Lung (tissue), 12 donors: ENCODE data around the gene FDXACB1. TPM values are rescaled to one million over a fixed set of nuclear protein-coding genes. Genes with fewer than 3 reads are reported as not detected.

Experiments
- ATAC-seq: fragments of 200-7000 bp; cut with Tn5 transposase; one replicate; pipeline ENCODE4 v1.9.1; 2020; ENCODE audit warnings: moderate number of reproducible peaks; ENCODE audit not compliant: insufficient read depth, low FRiP score
- DNase-seq, 3 donors: peaks; one replicate each; pipeline ENCODE4 v3.0.0-alpha.2; 2013 to 2017
- H3K27ac ChIP-seq, 2 donors: one replicate each; pipeline ENCODE4 v1.5.1; 2013; ENCODE audit warnings: mild to moderate bottlenecking in 2 of 2, moderate library complexity in 2 of 2, control low read depth in 1 of 2, inconsistent platforms in 1 of 2, low read depth in 1 of 2, low read length in 1 of 2
- H3K27me3 ChIP-seq, 3 donors: one replicate each; pipeline ENCODE4 v1.5.1; 2013; ENCODE audit warnings: low read length in 2 of 3; ENCODE audit not compliant: control insufficient read depth in 3 of 3, insufficient read depth in 3 of 3
- H3K36me3 ChIP-seq, 4 donors: one replicate each; pipeline ENCODE4 v1.5.1; 2013; ENCODE audit warnings: low read length in 4 of 4, mild to moderate bottlenecking in 1 of 4, moderate library complexity in 1 of 4; ENCODE audit not compliant: control insufficient read depth in 4 of 4, insufficient read depth in 4 of 4
- H3K4me1 ChIP-seq, 5 donors: one replicate each; pipeline ENCODE4 v1.5.1; 2013; ENCODE audit warnings: low read length in 5 of 5, mild to moderate bottlenecking in 2 of 5, moderate library complexity in 1 of 5; ENCODE audit not compliant: control insufficient read depth in 5 of 5, insufficient read depth in 5 of 5
- H3K4me3 ChIP-seq: one replicate; pipeline ENCODE4 v1.5.1; 2013; ENCODE audit warnings: mild to moderate bottlenecking, control low read depth, moderate library complexity
- H3K9ac ChIP-seq, 2 donors: one replicate each; pipeline ENCODE4 v1.5.1; 2013; ENCODE audit warnings: low read length in 2 of 2, control low read depth in 1 of 2; ENCODE audit not compliant: insufficient read depth in 1 of 2
- H3K9me3 ChIP-seq, 4 donors: one replicate each; pipeline ENCODE4 v1.5.1; 2013; ENCODE audit warnings: low read length in 3 of 4, mild to moderate bottlenecking in 1 of 4, moderate library complexity in 1 of 4; ENCODE audit not compliant: control insufficient read depth in 4 of 4, insufficient read depth in 3 of 4
- CTCF ChIP-seq: IDR thresholded peaks from 2 replicates; pipeline ENCODE4 v1.5.1; 2012; ENCODE audit warnings: mild to moderate bottlenecking; ENCODE audit errors: control extremely low read depth, extremely low read depth
- WGBS, 2 donors: extraction: QIAGEN DNeasy Blood & Tissue Kit; methylation state at CpG; one replicate each; pipeline ENCODE4 v1.1.7; 2013; 5-methylcytosine and 5-hydroxymethylcytosine counted together
- polyA plus RNA-seq, 2 donors: library from polyadenylated mRNA; stranded (reverse); fragments of 200-250 nt; gene quantifications; one replicate each; pipeline ENCODE4 v1.2.1, GENCODE V29; 2013
- total RNA-seq, 2 donors: library from RNA; depleted of rRNA in 1 of 2; stranded (reverse); fragments of >200 nt in 1 of 2; gene quantifications; one replicate each; pipeline ENCODE4 v1.2.1, GENCODE V29; 2014 to 2021
- donor health status: control.
- donor health status: control.
- donor health status: Bipolar disorder and iron deficiency.
- donor health status: healthy.
- donor health status: DM: yes; HTN: yes; CAD: no.

Gene FDXACB1
- total and polyA plus RNA-seq, 4 donors, result 2.2 to 2.7 (median 2.4) TPM

GRCh38 chr11:111845276-111846028 is 33.5 kb downstream of the FDXACB1 start:
- TF ChIP-seq CTCF, result no peak
- Histone ChIP-seq H3K4me1 (peaks cover 0 to 3% (median 0%) of the 10 kb centered on the region in 5 donors), H3K9me3 (no peaks in the 10 kb centered on the region), H3K27ac (no peak overlapping the region), H3K27me3 (no peaks in the 10 kb centered on the region), H3K36me3 (peaks cover 8 to 40% (median 9%) of the 10 kb centered on the region in 4 donors), H3K9ac (no peak overlapping the region), H3K4me3 (no peak overlapping the region)
- ATAC-seq, result no peak
- 47 to 70% methylated on average over 7 of the region's 7 CpGs for WGBS, 2 donors
- DNase-seq, result no peak

GRCh38 chr11:111843661-111844060 is 35.3 kb downstream of the FDXACB1 start:
- Histone ChIP-seq H3K27ac (no peak overlapping the region), H3K27me3 (no peaks in the 10 kb centered on the region), H3K9ac (no peak overlapping the region), H3K36me3 (peaks cover 4 to 37% (median 9%) of the 10 kb centered on the region in 4 donors), H3K4me1 (peaks cover 0 to 3% (median 0%) of the 10 kb centered on the region in 5 donors), H3K4me3 (no peak overlapping the region), H3K9me3 (no peaks in the 10 kb centered on the region)
- DNase-seq (no peak), ATAC-seq (no peak)
- WGBS, 2 donors, result 73 to 85% methylated on average over 5 of the region's 5 CpGs
- no peak for TF ChIP-seq CTCF

- peaks cover 6 to 37% (median 15%) of the 10 kb centered on the region in 4 donors for H3K36me3 ChIP-seq
- TF ChIP-seq CTCF, result peak; percentile 92
- H3K4me1 ChIP-seq, result peaks cover 0 to 3% (median 0%) of the 10 kb centered on the region in 5 donors
- no peaks in the 10 kb centered on the region for H3K9me3 ChIP-seq
- DNase-seq, result peak; percentile 87 to 91 (median 87)
- H3K4me3 ChIP-seq, result no peak overlapping the region
- H3K27me3 ChIP-seq, result no peaks in the 10 kb centered on the region
- H3K9ac ChIP-seq, result no peak overlapping the region
- ATAC-seq, result peak; percentile 83
- no peak overlapping the region for H3K27ac ChIP-seq
- WGBS, 2 donors, result 24 to 26% methylated on average over 10 of the region's 10 CpGs
These were observed 37.5 kb downstream of the FDXACB1 start for GRCh38 chr11:111841370-111842053.
